HG02885 (cell line): Measurements from ENCODE around the gene ABTB1.
A peak's percentile ranks its signal among the peaks of the same experiment; 100 is the strongest.

Experiments
- ATAC-seq: cut with Tn5 transposase; IDR thresholded peaks from one replicate; pipeline ENCODE4 v1.9.1; 2021; ENCODE audit warnings: mild to moderate bottlenecking; ENCODE audit not compliant: unreplicated experiment, poor library complexity

Gene ABTB1

DNA sequence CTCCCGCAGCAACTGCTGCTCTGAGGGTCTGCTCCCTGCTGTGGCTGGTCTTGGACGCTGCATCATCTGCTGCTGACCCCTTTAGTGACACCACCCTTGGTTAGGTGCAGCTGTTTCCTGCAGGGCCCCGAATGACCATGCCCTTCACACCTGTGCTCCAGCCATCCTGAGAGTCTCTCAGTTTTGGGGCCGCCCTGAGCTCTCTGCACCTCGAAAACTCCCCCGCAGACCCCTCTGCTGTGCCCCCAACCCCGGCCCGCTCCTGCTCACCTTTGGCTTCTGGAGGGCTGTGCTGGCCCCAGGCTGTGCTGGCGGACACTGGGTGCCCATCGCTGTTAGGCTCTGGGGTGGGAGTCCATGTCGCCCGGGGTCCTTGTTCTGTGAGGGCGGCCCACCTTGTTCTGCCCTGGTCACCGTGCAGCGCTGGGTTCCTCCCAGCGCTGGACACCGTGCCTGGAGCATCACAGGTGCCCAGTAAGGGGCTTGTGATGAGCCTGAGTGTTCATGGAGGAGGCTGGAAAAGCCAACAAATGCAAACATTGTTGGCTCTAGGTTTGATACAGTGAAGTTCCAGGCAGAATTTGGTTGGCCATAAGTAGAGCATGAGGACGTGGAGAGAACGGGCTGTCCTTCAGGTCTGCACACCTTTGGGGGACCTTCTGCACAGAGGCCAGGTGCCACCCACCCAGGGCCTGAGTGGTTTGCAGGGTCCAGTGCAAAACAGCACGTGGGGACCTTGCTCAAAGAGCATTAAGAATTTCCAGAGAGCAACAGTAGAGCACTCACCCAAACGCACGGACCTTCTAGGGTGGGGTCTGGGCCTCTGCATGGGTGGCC, 12.3 kb downstream of the ABTB1 start:
- no peak for ATAC-seq

DNA sequence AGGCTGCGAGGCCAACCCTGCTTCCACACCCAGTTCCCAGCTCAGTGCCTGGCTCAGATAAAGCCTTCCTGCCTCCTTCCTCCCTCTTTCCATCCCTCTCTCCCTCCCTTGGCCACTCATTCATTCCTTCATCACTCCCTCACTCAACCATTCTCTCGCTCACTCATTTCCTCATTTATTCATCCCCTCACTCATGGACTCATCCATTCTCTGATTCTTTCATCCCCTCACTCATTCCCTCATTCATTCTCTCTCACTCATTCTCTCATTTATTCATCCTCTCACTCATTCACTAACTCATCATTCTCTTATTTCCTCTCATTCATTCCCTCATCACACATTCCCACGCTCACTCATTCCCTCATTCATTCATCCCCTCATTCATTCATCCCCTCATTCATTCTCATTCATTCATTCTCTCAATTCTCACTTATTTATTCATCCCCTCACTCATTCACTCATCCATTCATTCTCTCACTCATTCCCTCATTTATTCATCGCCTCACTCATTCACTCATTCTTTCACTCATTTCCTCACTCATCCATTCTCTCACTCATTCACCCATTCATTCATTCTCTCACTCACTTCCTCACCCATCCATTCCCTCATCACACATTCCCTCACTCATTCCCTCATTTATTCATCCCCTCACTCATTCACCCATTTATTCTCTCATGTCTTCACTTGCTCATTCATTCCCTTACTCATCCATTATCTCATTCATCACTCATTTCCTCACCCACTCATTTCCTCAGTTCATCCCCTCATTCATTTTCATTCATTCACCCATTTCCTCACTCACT, 13.2 kb downstream of the ABTB1 start:
- no peak for ATAC-seq

DNA sequence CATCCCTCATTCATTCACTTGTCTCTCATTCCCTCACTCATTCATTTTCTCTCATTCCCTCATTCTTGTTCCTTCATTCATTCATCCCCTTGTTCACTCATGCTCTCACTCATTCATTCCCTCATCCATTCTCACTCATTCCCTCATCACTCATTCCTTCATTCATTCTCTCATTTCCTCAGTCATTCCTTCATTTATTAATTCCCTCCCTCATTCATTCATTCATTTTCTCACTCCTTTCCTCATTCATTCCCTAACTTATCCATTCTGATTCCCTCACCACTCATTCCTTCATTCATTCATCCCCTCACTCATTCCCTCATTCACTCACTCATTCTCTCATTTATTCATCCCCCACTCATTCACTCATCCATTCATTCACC, 13.8 kb downstream of the ABTB1 start:
- ATAC-seq: no peak

DNA sequence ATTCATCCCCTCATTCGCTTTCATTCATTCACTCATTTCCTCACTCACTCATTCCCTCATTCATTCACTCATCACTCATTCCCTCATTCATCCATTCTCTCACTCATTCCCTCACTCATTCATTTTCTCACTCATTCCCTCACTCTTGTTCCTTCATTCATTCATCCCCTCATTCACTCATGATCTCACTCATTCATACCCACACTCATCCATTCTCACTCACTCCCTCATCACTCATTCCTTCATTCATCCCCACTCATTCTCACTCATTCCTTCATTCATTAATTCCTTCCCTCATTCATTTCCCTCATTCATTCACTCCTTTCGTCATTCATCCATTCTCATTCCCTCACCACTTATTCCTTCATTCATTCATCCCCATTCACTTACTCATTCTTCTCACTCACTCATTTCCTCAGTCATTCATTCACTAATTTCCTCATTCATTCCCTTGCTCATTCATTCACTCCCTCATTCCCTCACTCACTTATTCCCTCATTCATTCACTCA, 14.5 kb downstream of the ABTB1 start:
- ATAC-seq: no peak

GRCh38 chr3:127688022-127688415, 15.3 kb downstream of the ABTB1 start:
- no peak for ATAC-seq

- no peak for ATAC-seq
These were observed 15.9 kb downstream of the ABTB1 start for GRCh38 chr3:127688416-127689265.

DNA sequence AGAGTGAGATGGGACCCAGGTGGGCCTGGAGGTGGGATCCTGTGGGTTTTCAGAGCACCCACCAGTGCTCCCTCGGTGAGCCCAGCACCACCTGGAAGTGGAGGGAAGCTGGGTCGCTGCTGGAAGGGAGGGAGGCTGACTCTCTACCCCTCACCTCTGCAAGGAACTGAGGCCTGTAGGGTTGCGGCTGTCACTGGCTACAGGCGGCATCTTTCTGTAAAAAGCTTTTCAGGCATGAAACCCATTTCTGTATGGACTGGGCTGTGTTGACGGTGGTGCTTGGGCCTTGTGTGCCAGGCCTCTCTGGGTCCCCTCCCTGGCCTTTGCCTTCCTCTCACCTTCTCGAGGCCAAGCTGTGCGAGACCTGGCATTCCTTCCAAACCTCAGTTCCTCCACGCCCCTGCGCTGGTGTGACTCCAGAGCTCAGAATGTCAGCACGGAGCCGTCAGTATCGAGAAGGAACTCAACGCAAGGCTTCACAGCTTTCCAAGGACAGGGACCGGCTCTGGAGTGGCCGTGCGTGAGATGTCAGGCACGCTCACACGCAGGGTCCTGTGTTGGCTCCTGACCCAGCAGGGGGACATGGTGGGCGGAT, 16.6 kb downstream of the ABTB1 start:
- ATAC-seq: no peak

GRCh38 chr3:127690106-127690505, 17.4 kb downstream of the ABTB1 start:
- no peak for ATAC-seq

DNA sequence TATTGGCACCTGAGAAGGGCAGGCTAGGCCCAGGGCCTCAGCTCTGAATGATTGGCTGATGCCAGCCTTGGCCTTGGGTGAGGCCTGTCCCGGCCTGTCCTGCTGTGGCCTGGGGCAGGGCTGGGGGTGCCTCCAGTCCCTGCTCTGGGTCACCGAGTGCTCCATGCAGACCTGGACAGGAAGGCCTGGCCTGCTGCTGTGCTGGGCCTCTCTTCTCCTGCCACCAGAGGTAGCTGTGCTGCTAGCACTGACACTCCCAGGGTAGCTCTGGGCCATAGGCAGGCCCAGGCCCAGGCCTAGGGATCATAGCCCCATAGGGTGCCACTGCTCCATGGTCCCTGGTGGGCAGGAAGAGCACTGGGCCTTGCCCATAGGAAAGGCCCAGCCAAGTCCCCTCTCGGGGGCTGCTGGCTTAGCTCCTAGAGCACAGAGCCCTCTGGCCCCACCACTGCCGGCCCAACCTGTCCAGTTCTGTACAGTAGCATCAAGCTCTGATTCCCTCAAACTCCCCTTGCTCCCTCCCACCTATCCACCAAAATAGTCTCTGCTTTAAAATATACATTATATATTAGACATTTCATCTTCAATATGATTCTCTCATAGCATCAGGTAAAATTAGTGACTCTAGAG, 18.2 kb downstream of the ABTB1 start:
- no peak for ATAC-seq

GRCh38 chr3:127691489-127691888, 18.7 kb downstream of the ABTB1 start:
- ATAC-seq: no peak

DNA sequence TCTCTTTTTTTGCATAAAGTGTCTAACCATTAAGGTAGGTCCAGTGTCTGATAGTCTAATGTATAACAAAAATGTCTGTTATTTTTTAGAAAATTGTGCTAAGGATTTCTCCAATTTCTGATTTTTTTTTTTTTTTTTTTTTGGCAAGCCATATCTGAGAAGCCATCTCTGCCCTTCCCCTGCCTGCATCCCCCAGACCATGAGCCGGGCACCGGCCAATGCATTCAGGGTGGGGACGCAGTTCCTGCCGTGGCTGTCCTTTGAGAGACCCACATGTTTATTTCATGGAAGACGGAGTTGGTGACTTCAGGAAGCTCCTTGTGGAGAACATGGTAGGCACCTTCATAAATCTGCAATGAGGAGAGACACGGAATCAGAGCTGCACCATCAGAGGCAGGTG, 19.2 kb downstream of the ABTB1 start:
- ATAC-seq: no peak

- no peak for ATAC-seq
These were observed 20.0 kb downstream of the ABTB1 start for GRCh38 chr3:127692501-127693335.

DNA sequence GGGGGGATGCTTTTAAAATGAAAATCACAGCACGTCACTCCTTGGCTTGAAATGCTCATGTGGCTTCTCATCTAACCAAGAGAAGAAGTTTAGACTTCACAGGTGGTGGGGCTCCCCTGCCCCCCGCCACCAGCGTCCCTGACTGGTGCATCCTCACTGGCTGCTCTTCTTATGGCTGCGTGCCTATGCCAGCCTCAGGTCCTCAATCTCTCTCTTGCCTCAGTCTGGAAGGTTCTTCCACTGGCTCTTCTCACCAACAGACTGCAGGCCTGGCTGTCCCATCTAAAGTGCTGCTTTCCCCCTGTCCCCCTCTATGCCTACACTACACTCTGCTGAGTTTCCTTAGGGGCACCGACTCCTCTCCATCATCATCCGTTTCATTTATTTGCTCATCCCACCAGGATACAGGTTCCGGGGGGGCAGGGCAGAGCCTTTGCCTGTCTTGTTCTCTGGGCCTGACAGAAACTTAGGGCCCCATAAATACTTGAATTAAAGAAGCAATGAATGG, 20.6 kb downstream of the ABTB1 start:
- no peak for ATAC-seq

GRCh38 chr3:127694467-127695215, 21.9 kb downstream of the ABTB1 start:
- no peak for ATAC-seq

DNA sequence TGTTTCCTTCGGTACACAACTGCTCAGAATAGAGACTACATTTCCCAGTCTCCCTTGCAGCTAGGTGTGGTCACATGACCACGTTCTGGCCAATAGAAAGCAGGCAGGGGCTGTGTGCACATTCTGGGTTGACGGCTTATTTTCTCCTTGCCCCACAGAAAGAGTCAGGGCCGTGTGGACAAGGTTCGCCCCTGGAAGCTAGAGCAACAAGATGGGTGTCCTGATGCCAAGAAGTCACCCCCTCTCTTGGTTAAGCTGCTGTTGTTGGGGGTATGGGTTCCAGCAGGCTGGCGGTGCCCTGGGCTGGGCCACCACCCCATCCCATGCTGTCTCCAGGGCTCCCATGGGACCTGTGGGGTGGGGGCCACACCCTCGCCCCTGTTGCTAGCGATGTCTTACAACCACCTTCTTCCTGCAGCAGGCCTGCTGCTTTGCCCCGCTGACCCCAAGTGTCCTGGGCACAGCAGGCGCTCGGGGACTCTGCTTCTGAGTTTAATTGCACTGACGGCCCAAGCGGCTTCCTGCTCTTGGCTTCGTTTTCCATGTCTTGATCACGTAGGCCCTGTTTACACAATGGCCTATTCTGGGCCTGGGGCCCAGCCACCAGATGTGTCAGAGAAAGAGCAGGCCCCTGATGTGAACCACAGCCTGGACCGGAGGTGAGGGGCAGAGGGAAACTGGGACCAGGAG, 24.9 kb downstream of the ABTB1 start:
- ATAC-seq: peak; percentile 81

GRCh38 chr3:127698286-127698685, 25.5 kb downstream of the ABTB1 start:
- ATAC-seq: no peak

DNA sequence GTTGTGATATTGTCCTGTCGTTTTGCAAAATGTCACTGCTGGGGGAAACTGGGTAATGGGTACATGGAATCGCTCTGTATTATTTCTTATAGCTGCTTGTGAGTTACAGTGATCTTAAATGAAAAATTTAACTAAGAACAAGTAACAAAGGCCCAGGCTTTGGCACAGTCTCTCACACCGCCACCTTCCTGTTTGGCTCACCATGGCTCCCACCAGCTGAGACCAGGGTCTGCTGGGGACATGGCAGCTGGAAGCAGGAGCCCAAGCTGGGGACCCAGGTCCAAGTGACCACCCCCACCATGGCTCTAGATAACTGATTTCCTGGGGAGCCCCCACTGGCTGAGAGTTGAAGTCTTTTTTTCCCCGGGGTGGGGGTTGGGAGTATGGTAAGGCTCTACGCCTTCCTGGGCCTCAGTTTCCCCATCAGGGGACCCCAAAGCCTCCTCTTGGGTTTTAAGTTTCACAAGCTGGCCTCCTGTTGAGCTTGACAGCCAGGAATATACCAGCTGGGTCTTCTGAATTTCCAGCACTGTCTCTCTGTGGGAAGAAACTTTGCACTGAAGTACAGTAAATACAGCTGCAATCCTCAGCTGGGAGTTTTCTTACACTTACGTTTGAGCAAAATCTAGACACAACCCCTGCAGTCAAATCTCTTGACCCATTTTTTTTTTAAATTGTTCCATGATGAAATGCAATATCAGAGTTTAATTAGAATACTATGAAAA, 26.1 kb downstream of the ABTB1 start:
- no peak for ATAC-seq
